GM21723 (cell line): Measurements from ENCODE around the gene HPCAL1.
"Not testable (repeated sequence)": the region's sequence is repeated elsewhere in the genome, so short reads cannot be mapped to it uniquely, and the experiment has no call there.

Experiments
- ATAC-seq: cut with Tn5 transposase; IDR thresholded peaks from one replicate; pipeline ENCODE4 v1.9.1; 2021; ENCODE audit warnings: mild to moderate bottlenecking, moderate library complexity; ENCODE audit not compliant: unreplicated experiment

Gene HPCAL1

DNA sequence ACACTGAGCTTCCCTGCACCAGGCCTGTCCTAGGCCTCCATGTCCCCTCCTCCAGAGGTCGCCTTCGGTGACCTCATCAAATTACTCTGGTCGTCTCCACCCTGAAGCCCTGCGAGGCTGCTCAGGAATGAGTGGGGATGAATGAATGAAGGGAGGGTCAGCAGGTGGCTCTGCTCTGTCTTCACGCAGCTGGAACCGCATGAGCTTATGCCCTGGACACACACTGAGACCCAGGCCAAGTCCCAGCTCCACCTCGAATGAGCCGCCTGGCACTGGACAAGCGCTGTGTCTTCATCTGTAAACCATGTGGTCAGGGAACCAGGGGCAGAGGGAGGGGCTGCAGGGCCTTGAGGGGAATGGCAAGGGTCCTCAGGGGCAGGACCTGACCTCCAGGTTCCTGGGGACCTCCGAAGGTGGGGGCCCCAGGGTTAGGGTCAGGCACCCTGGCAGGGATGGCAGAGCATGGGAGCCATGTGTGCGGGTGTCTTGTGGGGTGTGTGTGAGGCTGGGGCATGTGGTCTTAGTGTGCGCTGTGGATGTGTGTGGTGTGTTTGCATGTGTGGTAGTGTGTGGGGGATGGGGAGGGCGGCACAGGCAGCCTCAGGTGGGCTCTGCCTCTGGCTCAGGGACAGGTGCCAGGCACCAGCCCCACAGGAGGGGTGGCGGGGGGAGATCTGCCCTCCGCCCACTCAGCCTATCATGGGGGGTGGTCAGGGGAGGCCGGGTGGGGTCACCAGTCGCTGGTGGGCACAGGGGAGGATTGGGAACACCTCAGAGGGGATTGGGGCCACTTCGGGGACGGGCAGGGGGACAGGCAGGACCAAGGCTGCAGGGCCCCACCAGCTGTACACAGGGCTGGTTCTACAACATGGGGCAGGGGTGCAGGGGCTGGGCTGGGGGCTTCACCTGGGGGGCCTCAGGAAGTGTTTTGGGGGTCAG is 131.5 kb downstream of the HPCAL1 start:
- ATAC-seq, result no peak

DNA sequence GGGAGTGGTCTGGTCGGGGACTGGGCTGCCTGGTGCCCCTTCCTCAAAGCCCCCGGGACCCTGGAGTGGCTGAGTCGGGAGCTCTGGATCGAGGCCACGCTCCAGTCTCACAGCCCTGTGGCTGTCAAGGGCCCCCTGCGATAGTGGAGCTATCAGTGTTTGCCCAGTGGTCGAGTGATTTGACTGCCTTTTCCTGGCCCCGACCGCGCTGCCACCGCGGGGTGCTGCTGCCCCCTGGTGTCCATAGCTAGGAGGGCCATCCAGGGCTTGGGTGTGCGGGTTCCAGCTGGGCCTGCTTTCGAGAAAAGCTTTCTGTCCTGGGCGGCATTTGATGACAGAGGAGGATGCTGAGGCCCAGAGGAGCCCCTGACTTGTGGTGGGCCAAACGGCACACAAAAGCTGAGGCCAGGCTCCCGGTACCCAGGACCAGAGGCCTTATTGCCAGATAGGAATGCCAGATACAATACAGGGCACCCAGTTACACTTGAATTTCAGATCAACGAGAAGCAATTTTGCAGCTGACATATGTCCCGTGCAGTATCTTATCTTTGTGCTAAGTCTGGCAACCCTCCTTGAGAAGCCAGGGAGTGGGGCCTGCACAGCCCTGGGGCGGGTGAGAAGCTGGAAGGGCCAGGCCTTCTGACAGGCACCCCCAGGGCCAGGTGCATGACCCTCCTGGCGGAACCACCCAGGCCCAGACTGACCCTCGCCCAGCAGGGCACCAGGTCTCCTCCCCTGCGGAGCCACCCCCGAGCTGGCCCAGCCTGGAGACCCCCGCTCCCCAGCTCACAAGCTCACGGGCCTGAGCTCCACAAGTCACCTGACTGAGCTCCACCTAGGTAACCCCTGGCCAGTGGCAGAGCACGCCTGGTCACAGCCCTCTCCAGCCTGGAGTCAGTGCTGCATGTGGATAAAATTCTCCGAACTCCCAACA is 132.4 kb downstream of the HPCAL1 start:
- ATAC-seq, result peak; percentile 58

DNA sequence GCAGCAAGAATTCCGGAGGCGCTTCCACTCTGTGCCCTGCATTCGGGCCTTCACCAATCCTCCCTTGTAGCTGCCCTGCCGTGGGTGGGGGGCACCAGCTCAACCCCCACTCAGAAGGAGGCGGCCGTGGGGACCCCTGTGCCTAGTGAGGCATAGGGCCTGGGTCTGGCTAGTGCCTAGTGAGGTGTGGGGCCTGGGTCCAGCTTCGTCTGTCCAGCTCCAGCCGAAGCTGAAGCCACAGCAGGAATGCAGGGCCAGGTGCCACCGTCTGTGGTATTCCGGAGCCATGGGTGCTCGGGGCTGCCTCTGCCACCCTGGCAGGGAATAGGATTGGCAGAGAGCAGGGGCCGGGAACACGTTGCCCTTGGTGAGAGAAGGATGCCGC is 133.1 kb downstream of the HPCAL1 start:
- no peak for ATAC-seq

DNA sequence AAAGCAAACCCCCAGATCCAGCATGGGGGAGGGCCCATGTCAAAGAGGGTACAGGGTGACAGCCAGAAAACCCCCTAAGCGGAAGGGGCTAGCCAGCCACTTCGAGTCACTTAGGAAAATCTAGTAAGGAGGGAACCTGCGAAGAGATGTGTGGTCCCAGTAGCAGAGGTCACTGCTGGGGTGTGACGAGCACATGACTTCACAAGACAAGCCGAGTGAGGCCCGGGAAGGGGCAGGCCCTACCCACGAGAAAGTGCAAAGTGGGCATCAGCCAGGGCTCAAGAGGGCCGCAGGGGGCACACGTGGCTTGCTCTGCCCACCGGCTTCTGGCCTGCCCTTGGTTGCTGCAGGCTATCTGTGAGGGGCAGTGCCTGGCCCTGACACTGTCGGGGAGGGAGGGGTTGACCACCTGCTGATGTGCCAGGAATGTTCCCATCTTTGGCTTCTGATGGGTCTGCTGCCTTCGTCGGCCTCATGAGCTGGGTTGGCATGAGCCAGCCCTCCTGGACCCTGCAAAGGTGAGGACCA is 133.9 kb downstream of the HPCAL1 start:
- ATAC-seq, result no peak

DNA sequence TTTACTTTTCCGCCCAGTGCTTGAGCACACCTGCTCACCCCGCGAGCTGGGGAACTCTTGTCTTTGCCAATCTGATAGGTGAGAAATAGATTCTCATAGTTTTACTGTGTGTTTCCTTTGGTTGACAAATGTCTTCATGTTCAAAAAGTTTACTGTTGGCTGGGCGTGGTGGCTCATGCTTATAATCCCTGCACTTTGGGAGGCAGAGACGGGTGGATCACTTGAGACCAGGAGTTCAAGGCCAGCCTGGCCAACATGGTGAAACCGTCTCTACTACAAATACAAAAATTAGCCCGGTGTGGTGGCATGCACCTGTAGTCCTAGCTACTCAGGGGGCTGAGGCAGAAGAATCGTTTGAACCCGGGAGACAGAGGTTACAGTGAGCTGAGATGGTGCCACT is 135.1 kb downstream of the HPCAL1 start:
- no peak for ATAC-seq

DNA sequence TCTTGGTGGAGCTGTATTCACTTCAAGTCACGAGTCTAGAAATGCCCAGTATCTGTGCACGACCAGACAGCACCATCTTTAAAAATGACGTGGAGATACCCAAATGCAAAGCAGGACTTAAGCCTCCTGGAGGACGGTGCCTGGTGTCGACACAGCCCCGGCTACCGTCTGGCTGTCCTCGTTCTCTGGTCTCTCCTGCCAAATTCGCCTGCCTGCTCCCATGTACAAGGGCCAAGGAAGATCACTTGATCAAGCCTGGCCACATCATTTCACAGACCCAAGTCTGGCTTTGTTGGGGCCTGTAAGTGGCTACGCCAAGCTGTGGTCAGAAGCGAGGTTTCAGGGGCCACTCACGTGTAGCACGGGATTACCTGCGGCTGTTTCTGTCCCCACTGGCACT is 136.0 kb downstream of the HPCAL1 start:
- ATAC-seq, result no peak

DNA sequence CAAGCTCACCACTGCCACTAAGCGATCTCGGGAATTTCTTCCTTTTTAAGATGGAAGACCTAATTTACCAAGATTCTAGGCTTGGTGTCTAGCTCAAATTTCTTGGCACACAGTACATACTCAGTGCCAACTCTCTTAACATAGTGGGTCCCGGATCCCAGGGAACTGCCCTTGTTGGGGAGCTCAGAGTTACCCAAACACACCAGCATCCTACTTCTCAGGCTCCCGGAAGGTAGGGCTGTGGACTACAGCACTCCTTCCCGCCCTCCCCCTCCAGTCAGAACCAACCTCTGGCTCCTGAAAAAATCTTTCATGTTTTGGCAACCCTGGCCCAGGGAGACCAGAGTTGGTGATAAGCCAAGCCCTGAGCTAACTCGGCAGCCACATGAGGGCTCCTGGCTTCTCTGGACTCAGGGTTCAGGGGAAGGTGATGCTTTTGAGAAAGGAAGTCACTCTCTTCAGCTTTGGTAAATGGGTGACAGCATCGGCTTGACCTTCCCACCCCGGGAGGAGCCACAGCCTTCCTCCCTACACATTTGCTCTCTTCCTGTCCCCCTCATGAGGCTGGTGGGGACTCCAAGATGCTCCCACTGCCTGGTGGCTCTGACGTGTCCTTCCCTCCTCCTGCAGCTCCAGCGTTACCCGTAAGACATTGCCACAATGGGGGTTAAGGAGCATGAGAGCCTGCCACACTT is 136.6 kb downstream of the HPCAL1 start:
- ATAC-seq, result no peak

DNA sequence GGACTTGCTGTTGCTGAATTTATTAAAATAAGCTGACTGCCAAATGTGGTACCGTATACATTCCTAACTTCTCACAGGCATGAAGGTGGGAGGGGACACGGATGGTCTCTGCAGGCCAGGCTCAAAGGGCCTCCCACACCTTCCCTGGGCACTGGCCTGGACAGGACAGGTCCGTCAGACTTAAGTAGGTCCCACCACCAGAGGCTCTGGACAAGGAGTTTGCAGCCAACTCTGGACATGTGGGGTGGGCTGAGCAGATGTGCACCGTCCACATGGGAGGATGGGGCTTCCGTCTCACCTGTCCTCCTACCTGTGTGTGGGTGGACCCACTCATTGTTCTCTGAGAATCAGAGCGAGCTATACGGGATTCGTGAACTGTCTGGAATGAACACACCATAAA is 137.3 kb downstream of the HPCAL1 start:
- ATAC-seq, result no peak

DNA sequence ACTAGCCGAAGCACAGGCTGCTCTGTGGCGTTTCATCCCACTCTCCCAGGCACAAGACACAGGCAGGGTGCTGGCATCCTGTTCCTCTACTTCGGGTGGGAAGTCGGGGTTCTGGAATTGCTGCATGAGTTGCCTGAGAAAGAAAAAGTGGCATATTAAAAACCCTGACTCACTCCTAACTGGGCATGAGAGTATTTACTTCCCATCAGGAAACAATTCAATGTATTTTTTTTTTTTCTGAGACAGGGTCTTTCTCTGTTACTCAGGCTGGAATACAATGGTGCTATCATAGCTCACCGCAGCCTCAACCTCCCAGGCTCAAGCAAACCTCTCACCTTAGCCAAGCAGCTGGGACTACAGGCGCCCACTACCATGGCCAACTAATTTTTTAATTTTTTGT is 138.0 kb downstream of the HPCAL1 start:
- ATAC-seq, result no peak

DNA sequence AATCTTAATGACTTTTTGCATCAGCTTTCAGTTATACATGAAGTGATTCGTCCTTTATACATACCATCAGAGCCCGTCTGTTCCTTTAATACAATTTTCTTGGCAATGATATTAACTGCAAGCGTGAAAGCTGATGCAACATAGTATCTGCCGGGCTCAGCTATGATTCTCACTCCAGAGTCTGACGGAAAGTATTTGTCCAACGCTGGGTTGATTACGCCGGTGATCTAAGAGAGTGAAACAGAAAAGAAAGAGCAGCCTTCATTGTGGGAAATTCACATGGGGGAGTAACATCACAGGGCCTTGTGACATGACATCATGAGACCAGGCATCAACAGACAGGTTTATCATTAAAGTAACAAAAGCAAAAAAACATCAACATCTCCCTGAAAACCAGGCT is 139.2 kb downstream of the HPCAL1 start:
- no peak for ATAC-seq

DNA sequence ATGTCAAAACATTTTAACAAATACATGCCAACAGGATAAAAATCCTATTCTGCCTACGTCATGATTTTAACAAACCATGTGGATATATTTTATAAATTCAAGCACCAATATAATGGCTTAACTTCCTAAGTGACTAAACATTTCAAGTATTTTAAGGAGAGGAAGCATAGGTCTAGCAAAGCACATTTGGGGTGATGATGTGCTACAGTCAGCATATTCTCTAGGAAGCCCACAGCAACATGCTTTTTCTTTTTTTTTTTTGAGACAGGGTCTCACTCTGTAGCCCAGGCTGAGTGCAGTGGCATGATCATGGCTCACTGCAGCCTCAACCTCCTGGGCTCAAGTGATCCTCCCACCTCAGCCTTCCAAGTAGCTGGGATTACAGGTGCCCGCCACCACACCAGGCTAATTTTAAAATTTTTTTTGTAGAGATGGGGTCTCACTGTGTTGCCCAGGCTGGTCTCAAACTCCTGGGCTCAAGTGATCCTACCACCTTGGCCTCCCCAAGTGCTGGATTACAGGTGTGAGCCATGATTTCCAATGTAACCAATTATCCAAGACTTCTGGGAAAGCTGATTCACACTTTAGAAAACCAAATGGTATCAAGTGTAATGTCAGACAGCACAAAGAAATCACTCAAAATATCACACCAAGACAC is 139.9 kb downstream of the HPCAL1 start:
- ATAC-seq, result not testable (repeated sequence)

DNA sequence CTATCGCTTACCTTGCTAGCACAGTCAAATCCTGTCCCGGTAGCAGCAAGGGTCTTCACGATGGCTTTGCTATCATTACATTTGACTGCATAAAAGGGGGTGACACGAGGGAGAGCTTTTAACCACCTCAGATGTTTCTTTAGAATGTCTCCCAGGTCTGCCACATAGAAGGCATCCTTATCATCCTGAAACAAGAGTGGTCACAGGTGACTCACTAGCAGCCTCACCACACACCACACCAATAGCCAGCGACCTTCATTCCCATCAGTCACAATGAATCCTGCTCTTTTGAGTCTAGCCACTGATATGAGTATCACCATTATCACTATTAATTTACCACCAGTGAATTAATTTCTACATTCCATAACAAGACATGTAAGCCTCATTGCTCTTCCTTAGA is 141.8 kb downstream of the HPCAL1 start:
- ATAC-seq, result no peak

DNA sequence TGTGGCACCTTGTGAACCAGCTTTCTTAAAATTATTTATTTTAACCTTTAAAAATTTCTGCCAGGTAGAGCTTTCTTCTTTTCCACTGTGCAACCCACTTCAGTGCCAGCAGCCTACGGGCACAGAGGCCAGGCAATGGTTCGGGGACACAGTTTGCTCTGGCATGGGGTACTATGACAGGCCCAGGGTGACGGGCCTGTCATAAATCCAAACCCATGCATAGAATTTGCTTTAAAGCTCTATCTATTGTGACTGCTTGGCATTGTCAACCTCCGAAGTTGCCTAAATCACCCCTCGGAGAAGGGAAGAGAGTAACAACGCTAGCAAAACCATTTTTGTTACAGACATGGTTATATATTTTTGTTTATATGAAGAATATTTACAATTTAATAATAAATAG is 143.9 kb downstream of the HPCAL1 start:
- no peak for ATAC-seq

DNA sequence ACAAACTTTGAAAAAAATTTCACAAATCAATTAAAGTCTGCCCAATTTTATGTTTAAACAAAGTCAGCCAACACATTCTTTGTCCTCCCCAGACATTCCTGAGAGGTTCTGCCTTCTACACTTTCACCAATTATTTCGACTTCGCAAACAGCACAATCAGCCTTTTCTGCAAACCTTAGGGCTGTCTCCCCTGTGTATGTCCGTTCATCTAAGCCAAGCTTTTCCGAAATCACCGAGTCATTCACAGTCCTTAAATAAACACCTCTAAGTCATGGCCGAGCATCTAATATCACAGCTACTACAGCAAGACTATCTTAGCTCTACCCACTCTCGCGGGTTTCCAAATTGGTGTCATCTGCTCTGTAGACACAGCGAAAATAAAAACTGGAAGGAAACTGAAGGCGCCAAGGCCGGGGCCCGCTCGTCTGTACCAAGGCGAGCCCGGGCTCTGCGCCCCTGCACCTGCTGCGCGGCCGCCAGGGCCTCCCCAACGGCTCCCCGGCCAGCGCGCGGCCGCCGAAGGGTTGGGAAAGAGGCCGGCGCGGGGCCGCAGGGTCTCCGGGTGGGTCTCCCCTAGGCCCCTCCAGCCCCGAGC is 144.7 kb downstream of the HPCAL1 start:
- peak; percentile 31 for ATAC-seq

DNA sequence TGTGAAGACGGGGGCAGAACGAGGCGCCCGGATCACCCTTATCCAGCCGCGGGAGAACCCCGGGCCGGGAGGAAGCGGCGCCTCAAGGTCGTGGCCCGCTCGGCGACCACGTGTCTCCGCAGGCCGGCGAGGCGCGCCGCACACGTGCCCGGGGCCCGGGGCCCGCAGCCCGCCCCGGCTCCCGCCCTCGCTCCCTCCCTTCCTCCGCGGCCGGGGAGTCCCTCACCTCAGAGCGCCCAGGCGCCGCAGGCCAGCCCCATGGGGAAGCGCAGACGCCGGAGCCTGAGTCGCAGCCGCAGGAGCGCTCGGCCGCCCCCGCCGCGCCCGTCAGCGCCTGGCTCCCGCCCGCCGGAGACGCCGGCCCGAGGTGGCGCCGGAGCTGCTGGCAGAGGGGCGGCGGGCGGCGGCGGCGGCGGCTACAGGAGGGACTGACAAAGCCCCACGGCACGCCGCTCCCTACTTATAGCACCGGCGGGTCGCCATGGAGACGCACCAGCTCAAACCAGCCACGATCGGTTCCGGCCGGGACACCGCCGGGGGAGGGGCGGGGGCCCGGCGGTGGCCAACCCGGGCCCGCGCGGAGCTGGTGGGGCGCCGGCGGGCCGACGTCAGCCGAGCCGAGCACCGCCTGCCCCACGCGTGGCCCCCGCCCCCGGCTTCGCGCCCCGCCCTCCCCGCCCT is 145.3 kb downstream of the HPCAL1 start, which contains the start of gene ODC1:
TSS of gene ODC1 (minus strand) at position 433 of the 681 bp plus-strand sequence. CDS start 3,295 bp downstream, outside the sequence.
- ATAC-seq, result peak; percentile 68

DNA sequence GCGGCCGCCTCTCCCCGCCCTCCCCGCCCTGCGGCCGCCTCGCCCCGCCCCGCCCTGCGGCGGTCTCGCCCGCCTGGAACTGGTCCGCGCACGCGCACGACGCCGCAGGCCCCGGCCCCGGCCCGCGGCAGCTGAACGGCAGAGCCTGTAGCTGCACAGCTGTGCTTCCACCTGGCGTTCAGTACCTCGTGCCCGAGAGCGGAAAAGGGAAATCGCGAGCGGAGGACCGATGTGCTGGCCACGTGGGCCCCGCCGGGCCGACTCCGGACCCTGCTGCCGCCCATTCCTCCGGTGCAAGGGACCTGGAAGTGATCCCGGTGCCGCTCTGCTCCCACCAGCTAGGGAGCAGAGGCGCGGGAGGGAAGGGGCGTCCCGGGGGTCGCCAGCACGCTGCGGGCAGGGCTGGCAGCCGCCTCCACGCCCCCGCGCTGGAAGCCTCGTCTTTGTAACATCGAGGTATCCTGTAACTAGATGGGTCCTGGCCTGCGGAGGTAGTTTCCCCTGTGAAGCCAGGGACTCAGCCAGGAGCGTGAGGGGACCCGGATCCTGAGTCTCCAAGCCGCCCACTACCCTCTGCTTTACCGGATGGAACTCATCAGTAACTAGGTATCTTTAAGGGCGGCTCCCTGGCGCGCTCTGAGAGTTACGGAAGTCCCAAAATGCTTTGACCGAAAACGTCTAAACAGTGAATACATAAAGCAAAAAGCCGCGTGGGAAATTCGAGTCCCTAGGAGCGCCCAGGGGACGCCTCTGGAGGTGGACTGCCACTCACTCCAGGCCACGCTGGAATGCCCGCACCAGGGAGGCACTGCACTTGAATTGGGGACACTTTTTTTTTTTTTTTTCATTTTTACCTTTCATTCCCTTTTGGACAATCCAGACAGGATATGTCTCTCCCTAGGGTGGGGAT is 146.1 kb downstream of the HPCAL1 start:
- ATAC-seq, result peak; percentile 63

DNA sequence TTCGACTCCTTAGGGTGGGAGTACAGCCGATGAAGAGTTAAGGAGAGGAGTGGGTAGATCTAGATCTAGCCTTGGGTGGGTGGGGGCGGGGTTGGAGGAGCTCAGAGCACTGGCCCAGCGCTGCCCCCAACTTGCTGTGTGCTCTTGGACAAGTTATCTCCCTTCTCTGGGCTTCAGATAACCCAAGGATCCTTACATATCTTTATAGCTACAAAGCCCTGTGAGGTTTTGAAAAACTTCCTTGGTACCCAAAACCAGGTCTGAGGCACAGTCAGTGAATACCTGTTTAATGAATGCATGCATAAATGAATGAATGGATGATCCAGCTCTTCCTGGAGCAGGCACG is 146.8 kb downstream of the HPCAL1 start:
- no peak for ATAC-seq
